Kidney tubule cell (primary cell): Measurements from ENCODE around the gene CNPY1.
"Not testable (repeated sequence)": the region's sequence is repeated elsewhere in the genome, so short reads cannot be mapped to it uniquely, and the experiment has no call there.

Source experiments
- DNase-seq: peaks from one replicate; pipeline ENCODE4 v3.0.0-alpha.2; 2018; ENCODE audit warnings: low spot score

CNPY1 gene

GRCh38 chr7:155533120-155533826 lies 13.1 kb downstream of the CNPY1 start:
- no peak for DNase-seq

- DNase-seq: no peak
Observed at GRCh38 chr7:155532792-155533119, 13.6 kb downstream of the CNPY1 start.

GRCh38 chr7:155531681-155532080 lies 14.7 kb downstream of the CNPY1 start:
- DNase-seq: peak; percentile 71

DNA sequence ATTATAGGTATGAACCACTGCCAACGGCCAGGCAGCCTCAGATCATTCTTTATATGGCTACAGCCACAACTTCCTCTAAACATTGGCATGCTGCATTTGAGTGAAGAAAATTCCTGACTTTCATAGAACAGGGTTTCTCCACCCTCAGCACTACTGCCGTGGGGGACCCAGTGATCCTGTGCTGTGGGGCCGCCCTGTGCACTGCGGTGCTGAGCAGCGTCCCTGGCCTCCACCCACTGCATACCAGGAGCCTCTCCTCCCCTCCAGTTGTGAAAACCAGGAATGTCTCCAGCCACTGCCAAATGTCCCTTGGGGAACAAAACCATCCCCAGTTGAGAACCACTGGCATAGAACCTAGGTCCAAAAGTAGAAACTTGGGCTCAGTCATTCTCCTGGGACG lies 15.8 kb downstream of the CNPY1 start:
- no peak for DNase-seq

DNA sequence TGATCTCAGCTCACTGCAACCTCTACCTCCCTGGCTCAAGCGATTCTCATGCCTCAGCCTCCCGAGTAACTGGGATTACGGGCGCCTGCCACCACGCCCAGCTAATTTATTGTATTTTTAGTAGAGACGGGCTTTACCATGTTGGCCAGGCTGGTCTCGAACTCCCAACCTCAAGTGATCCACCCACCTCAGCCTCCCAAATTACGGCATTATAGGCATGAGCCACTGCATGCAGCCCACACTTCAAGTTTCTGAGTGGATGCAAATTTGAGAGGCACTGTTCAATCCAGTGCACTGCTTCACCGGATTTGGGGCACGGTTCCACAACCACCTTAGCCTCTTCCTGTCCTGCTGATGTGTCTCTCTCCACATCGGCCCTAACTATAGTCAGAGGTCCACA lies 16.5 kb downstream of the CNPY1 start:
- DNase-seq: no peak

- no peak for DNase-seq
Observed at GRCh38 chr7:155529346-155529745, 17.0 kb downstream of the CNPY1 start.

GRCh38 chr7:155527664-155528063 lies 18.7 kb downstream of the CNPY1 start:
- no peak for DNase-seq

DNA sequence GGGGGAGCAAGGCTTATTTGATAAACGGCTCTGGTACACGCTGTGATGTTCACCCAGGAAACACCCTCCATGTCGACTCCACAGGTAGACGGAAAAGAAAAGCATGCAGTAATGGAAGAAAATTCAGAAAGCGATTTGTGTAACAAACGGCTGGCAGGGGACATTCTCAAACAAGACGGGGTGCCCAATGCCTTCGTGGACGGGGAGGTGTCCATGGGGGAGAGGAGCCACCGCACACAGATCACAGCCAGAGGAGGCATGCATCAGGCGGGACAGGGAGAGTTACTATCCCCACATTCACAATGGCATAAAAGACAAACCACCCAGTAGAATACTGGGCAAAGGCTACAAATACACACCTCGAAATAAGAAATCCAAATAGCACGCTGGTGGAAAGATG lies 20.1 kb downstream of the CNPY1 start:
- no peak for DNase-seq

- no peak for DNase-seq
Observed at GRCh38 chr7:155524018-155524556, 22.3 kb downstream of the CNPY1 start.

DNA sequence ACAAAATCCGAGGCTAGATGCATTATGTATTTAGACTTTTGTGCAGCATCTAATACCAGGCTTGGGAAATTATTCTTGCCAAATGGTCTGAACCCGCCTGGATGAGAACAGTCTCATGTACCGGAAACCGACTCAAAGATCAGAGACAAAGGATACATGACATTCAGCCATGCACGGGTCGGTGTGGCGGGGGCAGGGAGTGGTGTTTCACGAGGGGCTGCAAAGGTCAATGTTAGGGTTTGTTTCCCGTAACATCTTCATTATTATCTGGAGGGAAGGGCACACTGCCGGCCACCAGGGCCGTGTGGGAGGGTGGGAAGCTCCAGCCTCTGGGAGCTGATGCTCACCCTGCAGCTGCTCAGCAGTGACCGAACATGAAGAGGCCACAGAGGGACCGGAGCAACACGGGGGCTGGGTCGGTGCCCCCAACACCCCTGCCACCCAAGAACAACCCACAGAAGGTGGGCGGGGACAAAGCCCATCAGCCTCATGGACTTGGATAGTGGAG lies 23.1 kb downstream of the CNPY1 start:
- DNase-seq: no peak

DNA sequence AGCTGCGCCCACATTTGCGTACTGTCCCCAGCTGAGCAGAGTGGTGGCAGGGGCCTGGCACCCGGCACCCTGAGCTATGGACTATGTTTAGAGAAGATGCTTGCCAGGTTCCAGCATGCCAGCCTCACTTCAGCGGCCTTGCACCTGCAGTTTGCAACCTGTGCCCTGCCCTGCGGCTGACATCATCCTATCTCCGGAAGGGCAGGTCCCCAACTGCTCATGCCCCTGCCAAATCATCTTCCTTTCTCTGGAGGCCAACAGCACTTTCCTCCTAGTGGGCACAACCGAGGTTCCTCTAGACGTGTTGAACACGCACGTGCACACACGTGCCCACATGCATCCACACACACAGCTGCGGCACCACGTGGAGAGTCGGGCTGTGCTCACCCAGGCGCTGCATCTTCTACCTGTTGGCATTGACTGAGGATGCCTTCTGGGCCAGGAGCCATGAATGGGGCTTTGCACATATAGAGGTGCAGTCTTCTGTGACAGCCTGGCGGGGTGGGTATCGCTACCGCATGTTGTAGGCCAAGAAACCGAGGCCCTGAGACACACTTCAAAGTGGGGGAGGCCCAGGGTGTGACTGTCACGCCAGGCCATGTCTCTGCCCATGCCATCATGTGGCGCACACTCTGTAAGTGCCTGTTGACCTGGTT lies 24.5 kb downstream of the CNPY1 start:
- DNase-seq: no peak

GRCh38 chr7:155521007-155521742 lies 25.2 kb downstream of the CNPY1 start:
- no peak for DNase-seq

- DNase-seq: no peak
Observed at GRCh38 chr7:155520114-155520513, 26.2 kb downstream of the CNPY1 start.

DNA sequence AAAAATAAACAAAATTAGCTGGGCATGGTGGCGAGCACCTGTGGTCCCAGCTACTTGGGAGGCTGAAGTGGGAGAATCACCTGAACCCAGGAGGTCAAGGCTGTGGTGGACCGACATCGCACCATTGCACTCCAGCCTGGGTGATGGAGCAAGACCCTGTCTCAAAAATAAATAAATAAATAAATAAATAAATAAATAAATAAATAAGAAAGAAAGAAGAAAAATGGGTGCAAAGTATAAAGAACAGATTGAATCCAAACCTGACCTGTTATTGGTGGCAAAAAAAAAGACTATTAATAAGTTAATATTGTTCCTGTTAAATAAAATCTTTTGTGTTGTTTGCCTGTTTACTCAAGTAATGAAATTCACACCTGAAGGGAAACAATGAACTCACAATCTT lies 27.0 kb downstream of the CNPY1 start:
- DNase-seq: not testable (repeated sequence)

- DNase-seq: no peak
Observed at GRCh38 chr7:155518633-155519032, 27.7 kb downstream of the CNPY1 start.

DNA sequence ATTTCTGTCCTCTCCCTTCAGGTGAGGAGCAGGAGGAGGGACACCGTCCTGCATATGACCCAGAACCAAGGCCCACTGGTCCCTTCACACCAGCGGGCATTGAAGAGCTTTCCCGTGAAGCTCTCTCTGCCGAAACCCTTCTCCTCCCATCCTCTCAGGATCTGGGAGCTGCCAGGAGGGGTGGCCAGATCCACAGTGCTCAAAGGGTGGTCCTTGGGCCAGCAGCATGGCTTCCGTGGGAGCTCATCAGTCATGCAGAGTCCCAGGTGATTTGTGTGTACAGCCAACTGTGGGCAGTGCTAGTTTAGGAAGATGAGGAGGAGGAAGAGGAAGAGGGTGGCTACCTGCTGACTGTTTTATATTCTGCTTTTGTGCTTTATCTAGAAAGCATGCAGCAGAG lies 28.4 kb downstream of the CNPY1 start:
- no peak for DNase-seq

DNA sequence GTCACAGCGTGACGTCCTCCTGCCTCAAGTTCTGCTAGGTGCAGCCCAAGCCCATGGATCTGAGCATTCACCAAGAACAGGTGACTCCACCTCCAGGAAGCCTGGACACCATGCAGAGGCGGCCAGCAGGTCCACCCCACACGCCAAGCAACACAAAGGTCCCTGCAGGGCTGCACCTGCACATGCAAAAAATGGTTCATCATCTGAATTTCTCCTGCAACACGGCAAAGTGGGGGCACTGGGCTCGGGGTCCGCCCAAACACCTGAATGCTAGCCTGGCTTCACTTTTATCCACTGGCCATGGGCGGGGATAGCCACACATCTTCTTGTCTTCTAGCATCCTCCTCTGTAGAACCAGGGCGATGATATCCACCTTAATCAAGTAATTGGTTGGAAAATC lies 28.9 kb downstream of the CNPY1 start:
- no peak for DNase-seq

DNA sequence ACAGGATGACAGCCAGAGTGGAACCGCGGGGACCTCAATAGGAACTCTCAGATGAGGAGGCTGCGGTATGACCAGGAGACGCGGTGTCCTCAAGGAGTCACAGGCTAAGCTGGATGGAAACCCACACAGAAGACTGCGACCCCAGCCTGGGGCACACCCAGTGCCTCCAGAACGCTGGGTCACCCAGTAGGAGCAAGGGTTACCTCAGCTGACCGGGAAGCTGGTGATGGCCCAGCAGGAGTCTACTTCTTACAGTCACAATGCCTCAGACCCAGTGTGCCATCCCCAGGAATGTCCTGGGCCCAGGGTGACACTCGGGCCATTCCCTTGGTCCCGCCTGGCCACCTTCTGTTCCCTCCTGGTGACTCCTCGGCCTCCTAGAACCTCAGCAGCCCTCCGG lies 29.9 kb downstream of the CNPY1 start:
- DNase-seq: no peak

DNA sequence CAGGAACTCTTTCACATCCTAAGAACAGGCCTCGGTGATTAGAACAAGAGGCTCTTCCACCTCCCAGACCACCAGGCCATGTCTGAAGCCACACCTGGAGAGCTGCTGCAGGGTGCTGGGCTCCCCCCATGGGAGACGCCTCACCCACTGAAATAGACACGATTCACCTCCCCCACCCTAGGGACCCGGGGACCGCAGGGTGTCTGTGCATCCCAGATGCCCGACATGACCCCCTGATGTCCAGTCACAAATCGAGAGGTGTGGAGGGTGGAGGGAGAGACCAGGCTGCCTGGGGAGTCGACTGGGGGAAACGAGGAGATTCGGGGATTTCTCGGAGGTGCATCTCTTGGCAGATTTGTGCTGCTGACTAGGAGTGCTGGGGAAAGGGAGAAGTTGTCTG lies 31.0 kb downstream of the CNPY1 start:
- DNase-seq: no peak

DNA sequence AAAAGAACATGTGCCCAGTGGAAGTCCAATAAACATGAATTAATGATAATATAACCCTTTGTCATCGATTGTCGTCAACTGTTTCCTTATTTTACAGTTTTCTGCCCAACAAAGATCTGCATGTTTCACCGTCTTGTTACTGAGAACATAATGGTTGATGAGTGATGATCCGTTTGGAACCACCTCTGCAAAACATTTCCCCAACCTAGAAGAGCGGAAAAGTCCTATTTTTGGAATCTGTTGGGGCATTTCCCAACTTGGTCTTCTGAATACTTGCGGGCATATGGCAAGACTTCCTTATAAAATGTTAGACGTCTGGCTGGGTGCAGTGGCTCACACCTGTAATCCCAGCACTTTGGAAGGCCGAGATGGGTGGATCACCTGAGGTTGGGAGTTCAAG lies 32.1 kb downstream of the CNPY1 start:
- no peak for DNase-seq

GRCh38 chr7:155513543-155514285 lies 32.6 kb downstream of the CNPY1 start:
- DNase-seq: no peak

DNA sequence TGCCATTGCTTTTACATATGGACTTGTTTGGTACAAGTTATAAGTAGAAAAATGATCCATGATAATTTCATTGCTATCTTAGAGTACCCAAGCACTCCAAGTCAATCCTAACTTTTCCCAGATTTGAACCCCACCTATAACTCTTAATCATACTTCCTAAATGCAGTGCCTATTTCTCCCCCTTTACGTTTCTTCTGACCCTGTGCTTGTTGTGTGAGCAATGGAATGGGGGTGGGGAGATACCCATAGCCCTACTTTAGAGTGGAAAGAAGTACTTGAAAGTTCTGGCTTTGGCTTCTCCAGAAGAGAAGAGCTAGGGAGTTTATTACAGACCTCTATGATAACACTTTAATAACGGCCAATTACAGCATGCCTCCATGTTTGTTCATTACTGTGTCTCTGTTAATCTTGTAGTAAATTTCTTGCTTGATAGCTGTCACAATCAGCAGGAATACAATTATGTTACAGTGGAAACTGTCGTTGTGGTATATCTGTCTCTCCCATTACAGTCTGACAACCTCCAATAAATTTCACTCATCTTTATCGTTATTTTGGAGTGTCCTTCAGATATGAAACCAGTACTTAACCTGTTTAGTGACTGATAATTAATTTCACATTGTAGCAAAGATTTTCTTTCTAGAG lies 34.0 kb downstream of the CNPY1 start:
- DNase-seq: no peak
